Activated CD4-positive, alpha-beta T cell treated with anti-CD3 and anti-CD28 coated beads, Interleukin-2, amount 50 U/mL, for 24 hours (primary cell): Measurements from ENCODE around the gene MAPRE2.

Experiments
- DNase-seq, 2 donors: peaks; one replicate each; pipeline ENCODE4 v3.0.0-alpha.2; 2020; ENCODE audit warnings: low read depth in 1 of 2, low spot score in 1 of 2

The MAPRE2 gene

DNA sequence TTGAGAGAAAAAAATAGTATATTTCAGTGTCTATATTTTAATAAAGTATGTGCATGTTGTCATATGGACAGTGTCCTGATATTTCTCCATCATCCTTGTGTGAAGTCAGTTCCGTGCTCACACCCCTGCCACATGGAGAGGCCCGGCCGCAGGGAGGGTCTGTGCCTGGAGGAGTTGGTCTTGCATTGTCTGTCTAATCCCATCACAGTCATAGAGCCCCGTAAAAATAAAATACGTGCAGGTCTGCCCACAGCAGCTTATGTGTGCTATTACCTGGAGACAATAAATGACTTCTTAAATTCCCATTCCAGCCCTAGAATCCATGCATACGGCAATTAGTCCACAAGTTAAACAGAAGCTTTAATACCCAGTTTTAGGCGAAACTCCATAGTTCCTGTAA, 20.1 kb downstream of the MAPRE2 start:
- no peak for DNase-seq

GRCh38 chr18:35061804-35062203, 20.6 kb downstream of the MAPRE2 start:
- no peak for DNase-seq

DNA sequence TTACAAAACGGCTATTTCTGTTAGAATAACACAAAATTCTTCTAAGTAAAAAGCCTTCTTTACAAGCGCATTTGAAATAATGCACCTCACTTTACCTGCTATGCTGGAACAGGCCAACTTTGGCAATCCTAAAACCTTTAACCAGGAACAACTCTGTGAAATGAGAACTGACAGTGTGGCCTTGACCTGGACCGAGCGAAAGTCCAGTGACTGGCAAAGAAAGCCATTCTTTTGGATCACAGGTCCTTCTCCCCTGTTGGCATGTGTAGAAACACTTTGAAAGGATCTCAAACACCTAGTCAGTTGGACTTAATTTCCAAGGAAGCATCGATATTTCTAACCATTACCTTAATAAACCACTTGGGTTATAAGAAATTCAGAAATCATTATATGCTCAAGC, 21.2 kb downstream of the MAPRE2 start:
- DNase-seq: no peak

- DNase-seq: no peak
These were observed 22.9 kb downstream of the MAPRE2 start for GRCh38 chr18:35063875-35064690.

DNA sequence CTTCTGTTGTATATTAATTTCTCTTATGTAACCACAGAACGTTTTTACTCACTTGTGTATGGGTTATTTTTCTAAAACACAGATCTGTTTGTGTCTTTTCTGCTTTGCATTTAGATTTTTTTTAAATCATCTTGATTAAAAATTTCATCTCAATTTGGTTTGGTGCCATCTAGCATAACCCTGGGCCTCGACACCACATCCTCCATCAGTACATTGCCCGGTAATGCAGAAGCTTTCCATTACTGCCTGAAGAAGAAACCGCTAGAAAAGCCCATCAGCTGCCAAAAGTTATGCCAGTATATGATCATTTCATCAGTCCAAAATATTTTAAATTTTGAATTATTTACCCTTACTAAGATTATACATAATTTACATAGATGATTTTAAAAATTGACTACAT, 26.2 kb downstream of the MAPRE2 start:
- DNase-seq: no peak

GRCh38 chr18:35071819-35072247, 30.6 kb downstream of the MAPRE2 start:
- DNase-seq: no peak

GRCh38 chr18:35072616-35073015, 31.4 kb downstream of the MAPRE2 start:
- no peak for DNase-seq

DNA sequence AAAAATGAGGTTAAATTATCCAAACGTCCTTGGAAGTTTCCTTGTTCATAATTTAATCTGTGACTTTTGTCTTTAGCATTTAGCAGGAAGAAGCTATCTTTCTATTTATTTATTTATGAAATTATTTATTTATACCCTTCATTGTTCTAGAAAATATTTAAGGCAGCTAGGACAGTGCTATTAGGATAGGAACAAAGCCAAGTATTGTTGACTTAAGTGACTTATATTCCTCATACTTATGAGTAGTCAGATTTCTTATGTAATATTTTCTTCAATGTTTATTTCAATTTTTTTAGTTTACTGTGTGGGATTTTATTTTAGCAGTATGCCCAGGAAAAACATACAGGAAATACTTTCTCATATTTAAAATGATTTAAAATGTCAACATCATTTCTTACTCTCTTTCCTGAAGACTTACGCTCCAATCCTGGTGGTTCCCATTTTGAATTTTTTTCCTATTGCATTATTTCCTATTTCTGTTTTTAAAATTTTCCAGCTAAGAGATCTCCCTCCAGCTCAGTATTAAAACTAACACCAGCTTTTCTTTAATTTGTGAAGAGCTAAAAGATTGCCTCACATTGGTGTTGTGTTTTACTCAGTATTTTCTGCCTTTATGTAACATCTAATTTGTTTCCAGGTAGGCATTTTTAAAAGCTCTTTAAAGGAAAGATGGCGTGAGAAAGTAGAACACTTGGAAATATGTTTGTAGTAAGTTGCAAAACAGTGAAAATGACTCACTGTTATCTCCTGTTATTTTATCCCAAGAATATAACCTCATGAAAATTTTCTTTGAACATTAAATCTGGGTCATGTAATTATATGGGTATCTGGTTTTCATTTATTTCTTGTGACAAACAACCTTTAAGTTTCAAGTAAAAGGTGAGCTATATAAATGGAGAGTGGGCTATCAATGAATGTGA, 32.2 kb downstream of the MAPRE2 start:
- no peak for DNase-seq

GRCh38 chr18:35074581-35074980, 33.4 kb downstream of the MAPRE2 start:
- DNase-seq: no peak

DNA sequence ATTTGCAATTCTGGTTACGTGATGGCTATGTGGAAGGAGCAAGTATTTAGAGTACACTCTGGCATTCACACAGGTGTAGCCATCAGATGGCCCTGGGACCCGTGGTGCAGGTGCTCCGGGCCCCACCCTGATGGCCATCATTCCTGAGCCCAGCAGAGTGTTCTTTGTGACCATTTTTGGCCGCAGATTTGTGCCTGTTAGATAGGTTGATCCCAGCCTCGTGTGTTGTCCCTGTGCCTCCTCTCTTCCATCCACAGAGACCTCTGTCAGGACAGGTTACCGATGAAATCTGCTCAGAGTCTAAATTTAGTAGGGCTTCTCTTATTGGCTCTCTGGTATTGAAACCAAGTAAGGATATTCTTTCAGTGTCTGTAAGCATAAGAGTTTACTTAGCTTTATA, 33.9 kb downstream of the MAPRE2 start:
- DNase-seq: no peak

GRCh38 chr18:35076135-35076924, 35.1 kb downstream of the MAPRE2 start:
- DNase-seq: no peak

DNA sequence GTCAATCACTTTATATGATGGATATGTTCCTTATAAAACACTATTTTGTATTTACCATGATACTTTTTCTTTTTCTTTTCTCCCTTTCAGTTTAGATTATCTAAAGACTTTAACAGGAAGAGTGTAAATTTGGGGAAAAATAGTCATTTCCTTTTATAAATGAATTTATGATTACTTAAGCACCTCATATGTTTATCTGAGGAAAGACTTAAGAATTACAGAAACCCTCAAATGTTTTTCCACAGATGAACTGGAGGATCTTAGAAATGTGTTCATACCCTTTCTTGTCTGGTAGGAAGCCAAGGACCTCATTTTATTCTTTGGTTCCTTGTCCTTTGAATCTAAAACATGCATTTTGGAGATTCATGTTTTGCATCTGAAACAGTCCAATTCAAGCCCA, 36.7 kb downstream of the MAPRE2 start:
- DNase-seq: no peak

DNA sequence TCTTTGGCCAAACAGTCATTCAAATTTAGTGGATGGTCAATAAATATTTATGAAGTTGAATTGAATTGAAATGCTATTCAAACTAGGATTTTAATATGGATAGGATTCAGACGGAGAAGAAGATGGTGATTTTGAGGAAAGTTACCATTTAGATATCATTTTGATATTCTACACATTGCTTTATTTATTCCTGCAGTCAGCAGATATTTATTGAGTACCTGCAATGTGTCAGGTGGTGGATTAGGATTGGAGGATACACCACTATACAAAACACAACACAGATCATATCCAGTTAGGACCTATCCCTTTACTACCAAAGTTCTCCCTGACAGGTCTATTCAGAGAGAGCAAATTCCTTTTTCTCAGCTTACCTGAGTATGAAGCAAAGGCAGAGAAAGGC, 38.8 kb downstream of the MAPRE2 start:
- no peak for DNase-seq

GRCh38 chr18:35083174-35083712, 42.0 kb downstream of the MAPRE2 start:
- DNase-seq: no peak

DNA sequence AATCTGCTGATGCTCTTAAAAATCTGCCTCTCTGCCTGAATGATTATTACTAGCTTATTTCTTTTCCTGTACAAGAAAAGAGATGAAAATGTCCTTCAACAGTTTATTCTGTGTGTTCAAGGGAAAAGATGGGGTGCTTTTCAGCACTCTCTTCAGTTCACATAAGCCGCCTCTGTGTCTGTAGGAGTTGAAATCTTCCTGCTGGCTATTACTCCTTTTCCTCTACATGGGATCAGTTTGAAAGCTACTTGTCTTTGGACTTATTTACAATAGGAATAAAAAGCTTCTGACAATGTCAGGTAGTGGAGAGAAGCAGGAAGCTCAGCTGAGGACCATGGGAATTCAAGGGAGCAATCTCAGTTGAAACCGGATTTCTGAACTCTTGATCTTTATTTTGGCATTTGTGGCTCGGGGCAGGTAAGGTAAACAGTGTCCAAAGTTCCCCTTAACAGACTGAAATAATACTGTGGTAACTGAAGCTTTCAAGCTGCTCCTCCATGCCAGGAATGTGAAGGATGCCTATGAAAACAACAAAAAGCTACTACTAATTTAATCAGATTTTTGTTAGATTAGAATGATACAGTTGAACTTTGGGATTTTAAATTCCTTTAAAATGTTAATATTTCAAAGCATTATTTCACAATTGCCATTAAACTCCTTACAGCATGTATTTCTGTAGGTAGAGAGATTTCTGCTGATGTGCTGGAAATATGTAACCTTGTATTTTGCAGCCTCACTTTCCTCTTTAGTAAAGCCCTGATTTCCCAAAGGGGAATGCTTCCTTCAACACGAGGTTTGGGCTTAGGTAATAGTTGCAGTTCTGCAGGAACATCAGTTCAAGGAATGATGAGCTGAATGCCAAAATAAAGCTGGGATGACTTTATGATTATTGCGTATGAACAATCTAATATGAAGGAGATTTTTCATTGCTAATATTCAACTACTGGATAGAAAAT, 43.6 kb downstream of the MAPRE2 start:
- DNase-seq: no peak

- no peak for DNase-seq
These were observed 44.5 kb downstream of the MAPRE2 start for GRCh38 chr18:35085450-35086380.

DNA sequence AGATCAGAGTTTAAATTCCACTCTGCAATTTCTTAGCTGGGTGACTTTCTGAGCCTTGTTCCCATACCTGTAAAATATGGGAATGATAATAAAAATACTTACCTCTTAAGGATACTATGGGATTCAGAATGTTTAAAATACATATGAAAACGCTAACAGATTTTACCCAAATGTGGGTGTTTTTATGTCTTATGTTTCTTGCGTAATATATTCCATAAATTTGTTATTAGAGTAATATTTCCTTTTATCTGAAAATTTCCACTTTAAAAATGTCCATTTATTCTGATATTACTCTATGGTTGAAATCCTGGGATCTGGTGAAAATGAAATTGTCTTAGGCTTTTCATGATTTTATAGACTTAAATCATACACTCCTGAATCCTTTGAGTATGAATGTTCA, 45.5 kb downstream of the MAPRE2 start:
- DNase-seq: no peak

DNA sequence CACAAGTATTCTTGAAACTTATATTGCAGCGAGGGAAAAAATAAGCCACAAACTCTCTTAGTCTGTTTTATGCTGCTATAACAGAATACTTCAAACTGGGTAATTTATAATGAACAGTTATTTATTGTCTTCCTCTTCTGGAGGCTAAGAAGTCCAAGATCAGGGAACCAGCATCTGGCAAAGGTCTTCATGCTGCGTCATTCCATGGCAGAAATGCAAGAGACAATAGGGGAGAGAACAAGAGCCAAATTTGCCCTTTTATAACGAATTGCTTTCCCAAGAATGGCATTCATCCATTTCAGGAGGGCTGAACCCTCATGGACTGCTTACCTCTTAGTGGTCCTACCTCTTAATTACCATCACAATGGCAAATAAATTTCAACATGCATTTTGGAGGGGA, 46.5 kb downstream of the MAPRE2 start:
- no peak for DNase-seq

DNA sequence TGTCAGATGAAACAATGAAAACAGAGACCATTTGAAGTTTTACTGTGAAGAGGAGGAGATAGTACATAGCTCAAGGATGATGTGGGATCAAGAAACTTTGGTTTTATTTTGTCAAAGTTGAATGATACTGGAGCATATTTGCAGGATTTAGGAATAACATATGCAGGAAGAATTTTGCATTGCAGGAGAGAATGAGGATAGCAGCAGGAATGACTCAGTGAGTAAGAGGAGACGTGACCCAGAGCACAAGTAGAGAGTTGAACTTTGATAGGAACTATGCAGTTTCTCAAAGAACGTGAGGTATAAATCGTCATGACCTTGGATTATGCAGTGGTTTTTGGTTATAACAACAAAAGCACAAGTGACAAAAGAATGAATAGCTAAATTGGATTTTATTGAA, 47.7 kb downstream of the MAPRE2 start:
- DNase-seq: no peak
